Psoas muscle (tissue), 8 donors: ENCODE data around the gene LEMD1. TPM values are rescaled to one million over a fixed set of nuclear protein-coding genes. Genes with fewer than 3 reads are reported as not detected.

ENCODE experiments used
- ATAC-seq, 4 donors: fragments of 200-7000 bp; cut with Tn5 transposase; one replicate each; pipeline ENCODE4 v1.9.1; 2020; ENCODE audit warnings: moderate library complexity in 3 of 4, mild to moderate bottlenecking in 2 of 4
- DNase-seq, 2 donors: peaks; one replicate each; pipeline ENCODE4 v3.0.0-alpha.2; 2020
- H3K27ac ChIP-seq: fragments of 200-600 bp; one replicate; pipeline ENCODE4 v1.8.0; 2022
- H3K27me3 ChIP-seq, 3 donors: fragments of 200-600 bp in 1 of 3; one replicate each; pipeline versions ENCODE4 v1.6.1 to v1.8.0; 2013 to 2022; ENCODE audit warnings: low read length in 2 of 3, mild to moderate bottlenecking in 2 of 3, moderate library complexity in 1 of 3; ENCODE audit not compliant: insufficient read depth in 3 of 3
- H3K36me3 ChIP-seq, 2 donors: fragments of 200-600 bp in 1 of 2; one replicate each; pipeline versions ENCODE4 v1.6.1 to v1.8.0; 2013 to 2022; ENCODE audit warnings: low read depth in 1 of 2, mild to moderate bottlenecking in 1 of 2, moderate library complexity in 1 of 2; ENCODE audit not compliant: insufficient read depth in 1 of 2
- H3K4me1 ChIP-seq: fragments of 200-600 bp; one replicate; pipeline ENCODE4 v1.8.0; 2022
- H3K4me3 ChIP-seq: fragments of 200-600 bp; one replicate; pipeline ENCODE4 v1.8.0; 2022; ENCODE audit warnings: mild to moderate bottlenecking
- H3K9me3 ChIP-seq: fragments of 200-600 bp; one replicate; pipeline ENCODE4 v1.8.0; 2022
- CTCF ChIP-seq: fragments of 200-600 bp; IDR thresholded peaks from one replicate; pipeline ENCODE4 v1.8.0; 2022; ENCODE audit warnings: antibody characterized with exemption
- WGBS, 3 donors: extraction: QIAGEN DNeasy Blood & Tissue Kit; methylation state at CpG; one replicate each; pipeline versions ENCODE4 v1.1.6 to v1.1.7; 2013; 5-methylcytosine and 5-hydroxymethylcytosine counted together
- intact Hi-C, 2 donors: fragments of 100-400 bp; cut with DNase I; formaldehyde crosslinking; loops; one replicate each; pipeline versions ENCODE4 v1.11.0 to v1.14.2; 2022
- polyA plus RNA-seq, 3 donors: library from polyadenylated mRNA; stranded (reverse); fragments of 200-250 nt; gene quantifications; one replicate each; pipeline ENCODE4 v1.2.3, GENCODE V29; 2013
- total RNA-seq, 4 donors: library from RNA; stranded (reverse); fragmentation: NEBNext Ultra II Directional in 2 of 4; extraction: Animal tissue kit (Norgen Biotek cat#: 25700) in 2 of 4; gene quantifications; one replicate each; pipeline versions ENCODE4 v1.2.1 to v1.2.4, GENCODE V29; 2021 to 2023
- donor health status: healthy with polysubstance abuse.
- donor health status: DM: no; HTN: no; CAD: no; lungs with moderate emphysema.
- donor health status: Bipolar disorder and iron deficiency.
- donor health status: healthy.
- donor health status: DM: yes; HTN: yes; CAD: no.
- donor health status: DM: no; HTN: no; CAD: no.
- donor health status: DM: no; HTN: no; CAD: no.
- donor health status: DM: yes; HTN: yes; CAD: no.

Gene LEMD1
- total and polyA plus RNA-seq, 7 donors: not detected

- Histone ChIP-seq H3K27ac (no peak overlapping the region), H3K27me3 (peaks cover 0 to 15% (median 0%) of the 10 kb centered on the region in 3 donors), H3K4me1 (no peaks in the 10 kb centered on the region), H3K36me3 (no peaks in the 10 kb centered on the region), H3K9me3 (no peaks in the 10 kb centered on the region), H3K4me3 (no peak overlapping the region)
- DNase-seq: no peak
- no peak for ATAC-seq
- intact Hi-C loops: loop anchor here in 1 of 2 donors (5.0 kb wide), 1 partner anchor 124 kb away; no protein-coding TSS in a partner anchor
- TF ChIP-seq CTCF: no peak
- WGBS, 3 donors: 82 to 90% (median 82%) methylated on average over 4 of the region's 4 CpGs
Measured at GRCh38 chr1:205353191-205353590, 68.7 kb downstream of the LEMD1 start.

GRCh38 chr1:205351984-205352713 lies 69.7 kb downstream of the LEMD1 start:
- DNase-seq (no peak), ATAC-seq (no peak)
- Histone ChIP-seq H3K4me3 (no peak overlapping the region), H3K27me3 (peaks cover 0 to 15% (median 0%) of the 10 kb centered on the region in 3 donors), H3K9me3 (no peaks in the 10 kb centered on the region), H3K4me1 (no peaks in the 10 kb centered on the region), H3K36me3 (no peaks in the 10 kb centered on the region), H3K27ac (no peak overlapping the region)
- WGBS, 3 donors: 65 to 80% (median 72%) methylated on average over 11 of the region's 11 CpGs
- TF ChIP-seq CTCF: no peak
- intact Hi-C loops: loop anchor here in 1 of 2 donors (5.0 kb wide), 1 partner anchor 125 kb away; no protein-coding TSS in a partner anchor

GRCh38 chr1:205350691-205351141 lies 71.1 kb downstream of the LEMD1 start:
- no peak for ATAC-seq
- Histone ChIP-seq H3K4me1 (no peaks in the 10 kb centered on the region), H3K27ac (no peak overlapping the region), H3K36me3 (no peaks in the 10 kb centered on the region), H3K4me3 (no peak overlapping the region), H3K9me3 (no peaks in the 10 kb centered on the region), H3K27me3 (peaks cover 0 to 17% (median 2%) of the 10 kb centered on the region in 3 donors)
- intact Hi-C loops: loop anchor here in 1 of 2 donors (5.0 kb wide), 1 partner anchor 127 kb away; no protein-coding TSS in a partner anchor
- 68 to 82% (median 81%) methylated on average over 8 of the region's 8 CpGs for WGBS, 3 donors
- no peak for TF ChIP-seq CTCF
- DNase-seq: no peak

GRCh38 chr1:205350124-205350523 lies 71.7 kb downstream of the LEMD1 start:
- WGBS, 3 donors: 65 to 74% (median 73%) methylated on average over 4 of the region's 4 CpGs
- Histone ChIP-seq H3K27me3 (peaks cover 0 to 21% (median 4%) of the 10 kb centered on the region in 3 donors), H3K4me1 (no peaks in the 10 kb centered on the region), H3K4me3 (no peak overlapping the region), H3K36me3 (no peaks in the 10 kb centered on the region), H3K27ac (no peak overlapping the region), H3K9me3 (no peaks in the 10 kb centered on the region)
- ATAC-seq: no peak
- TF ChIP-seq CTCF: no peak
- intact Hi-C loops: loop anchor here in 1 of 2 donors (5.0 kb wide), 1 partner anchor 127 kb away; no protein-coding TSS in a partner anchor
- DNase-seq: no peak
